NCI-H2196 treated with DMSO at 0.1 percent for 48 hours (cell line): ENCODE measurements around the gene INF2.

ENCODE experiments used
- DNase-seq: peaks from one replicate; lab custom pipeline; 2025; ENCODE audit not compliant: unreplicated experiment; lab: John Stamatoyannopoulos, UW

Gene INF2

DNA sequence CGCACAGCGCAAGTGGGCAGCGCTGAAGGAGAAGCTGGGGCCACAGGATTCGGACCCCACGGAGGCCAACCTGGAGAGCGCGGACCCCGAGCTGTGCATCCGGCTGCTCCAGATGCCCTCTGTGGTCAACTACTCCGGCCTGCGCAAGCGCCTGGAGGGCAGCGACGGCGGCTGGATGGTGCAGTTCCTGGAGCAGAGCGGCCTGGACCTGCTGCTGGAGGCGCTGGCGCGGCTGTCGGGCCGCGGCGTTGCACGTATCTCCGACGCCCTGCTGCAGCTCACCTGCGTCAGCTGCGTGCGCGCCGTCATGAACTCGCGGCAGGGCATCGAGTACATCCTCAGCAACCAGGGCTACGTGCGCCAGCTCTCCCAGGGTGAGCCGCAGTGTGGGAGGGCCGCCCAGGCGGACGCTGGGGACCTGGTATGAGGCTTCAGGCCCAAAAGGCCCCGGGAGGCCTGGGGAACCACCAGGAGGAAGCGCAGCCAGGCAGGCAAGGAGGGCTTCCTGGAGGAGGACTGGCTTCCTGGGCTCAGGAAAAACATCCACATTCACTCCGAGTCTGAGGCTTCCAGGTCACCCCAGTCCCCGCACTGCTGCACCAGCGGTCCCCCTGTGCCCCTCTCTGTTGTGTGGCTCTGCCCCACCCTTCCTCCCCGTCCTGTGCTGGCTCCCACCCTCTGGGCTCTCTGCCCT lies 12.1 kb downstream of the INF2 start:
- DNase-seq = no peak

DNA sequence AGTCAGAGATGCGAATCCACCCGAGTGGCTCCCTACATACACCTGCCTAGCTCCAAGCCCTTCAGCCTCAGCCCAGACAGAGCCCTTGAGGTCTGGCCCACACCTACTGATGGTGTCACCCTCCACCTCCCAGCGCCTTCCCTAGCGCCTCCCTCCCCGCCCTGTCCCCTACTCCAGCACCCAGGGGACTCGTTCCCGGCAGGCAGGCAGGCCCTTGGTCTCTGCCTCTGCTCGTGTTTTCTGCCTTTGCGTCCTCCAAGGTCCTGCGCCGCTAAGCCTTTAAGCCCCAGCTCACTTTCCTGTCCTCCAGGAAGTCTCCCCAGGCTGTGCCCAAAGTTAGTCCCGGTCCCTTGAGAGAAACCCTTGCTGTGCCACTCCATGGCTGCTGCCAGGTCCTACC lies 12.7 kb downstream of the INF2 start:
- no peak for DNase-seq

DNA sequence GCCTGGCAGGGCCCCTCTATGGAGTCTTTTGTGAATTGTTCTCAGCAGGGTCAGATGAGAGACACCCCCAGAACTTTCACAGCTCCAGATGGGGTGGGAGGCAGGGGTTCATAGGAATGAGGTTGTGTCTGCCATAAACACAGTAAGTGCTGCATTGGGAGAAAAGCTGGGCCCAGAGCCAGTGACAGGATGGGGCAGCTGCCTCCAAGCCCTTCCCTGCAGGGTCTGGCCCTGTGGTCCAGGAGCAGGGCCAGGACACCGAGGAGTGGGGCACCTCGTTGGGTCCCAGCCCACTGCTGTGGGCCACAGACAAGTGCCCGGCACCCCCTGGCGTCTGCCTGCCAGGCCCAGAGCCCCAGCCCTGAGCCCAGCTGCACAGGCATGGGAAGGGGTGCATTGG lies 13.3 kb downstream of the INF2 start:
- no peak for DNase-seq

DNA sequence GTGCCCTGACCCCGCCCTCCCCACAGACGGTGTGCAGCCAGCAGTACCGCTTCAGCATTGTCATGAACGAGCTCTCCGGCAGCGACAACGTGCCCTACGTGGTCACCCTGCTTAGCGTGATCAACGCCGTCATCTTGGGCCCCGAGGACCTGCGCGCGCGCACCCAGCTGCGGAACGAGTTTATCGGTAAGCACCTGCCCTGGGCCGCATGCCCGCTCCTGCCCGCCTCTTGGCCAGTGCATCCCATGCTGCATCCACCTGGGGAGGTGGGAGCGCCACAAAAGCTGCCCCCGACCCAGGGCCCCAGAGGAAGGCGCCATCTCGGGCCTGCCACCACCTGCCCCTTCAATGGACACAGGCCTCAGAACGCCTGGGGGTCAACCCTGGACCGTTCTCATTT lies 13.9 kb downstream of the INF2 start:
- DNase-seq = no peak

DNA sequence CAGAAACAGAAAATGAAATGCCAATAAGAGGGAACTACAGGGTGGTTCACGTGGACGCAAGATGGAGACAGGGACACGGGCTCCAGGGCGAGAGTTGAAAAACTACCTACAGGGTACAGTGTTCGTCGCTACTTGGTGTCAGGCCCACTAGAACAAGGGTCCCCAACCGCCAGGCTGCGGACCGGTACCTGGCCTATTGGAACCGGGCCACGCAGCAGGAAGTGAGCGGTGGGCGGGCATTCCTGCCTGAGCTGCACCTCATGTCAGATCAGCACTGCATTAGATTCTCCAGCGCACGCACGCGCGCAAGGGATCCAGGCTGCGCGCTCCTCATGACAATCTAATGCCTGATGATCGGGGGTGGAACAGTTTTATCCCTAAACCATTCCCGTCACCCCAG lies 14.8 kb downstream of the INF2 start:
- DNase-seq = no peak

DNA sequence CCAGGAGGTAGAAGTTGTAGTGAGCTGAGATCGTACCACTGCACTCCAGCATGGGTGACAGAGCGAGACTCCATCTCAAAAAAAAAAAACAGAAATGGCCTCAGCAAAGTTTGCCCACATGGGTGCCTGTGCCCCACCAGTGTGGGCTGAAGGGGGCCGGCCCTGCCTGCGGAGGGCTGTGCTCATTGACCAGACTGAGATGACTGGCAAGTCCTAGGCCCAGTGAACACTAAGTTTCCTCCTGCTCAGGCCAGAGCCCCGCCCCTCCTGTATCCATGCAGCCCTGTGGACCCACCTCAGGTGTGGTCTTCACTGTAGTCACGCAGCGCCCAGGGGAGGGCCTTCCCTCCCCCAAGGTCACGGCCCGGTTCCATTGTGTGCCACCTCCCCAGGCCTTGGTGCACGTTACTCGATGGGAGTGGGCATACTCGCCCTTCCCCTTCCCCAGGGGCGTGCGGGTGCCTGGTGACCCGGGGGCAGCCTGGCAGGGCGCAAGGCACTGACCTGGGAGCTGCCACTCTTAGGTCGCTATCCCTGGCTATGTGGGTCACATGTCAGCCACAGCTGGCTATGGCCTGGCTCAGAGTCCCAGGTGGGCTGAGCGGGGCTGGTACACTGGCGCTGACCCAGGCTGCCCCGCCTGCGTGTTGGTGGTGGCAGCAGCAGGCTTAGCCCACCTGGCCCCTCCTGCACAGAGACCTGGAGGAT lies 16.1 kb downstream of the INF2 start:
- DNase-seq = no peak

DNA sequence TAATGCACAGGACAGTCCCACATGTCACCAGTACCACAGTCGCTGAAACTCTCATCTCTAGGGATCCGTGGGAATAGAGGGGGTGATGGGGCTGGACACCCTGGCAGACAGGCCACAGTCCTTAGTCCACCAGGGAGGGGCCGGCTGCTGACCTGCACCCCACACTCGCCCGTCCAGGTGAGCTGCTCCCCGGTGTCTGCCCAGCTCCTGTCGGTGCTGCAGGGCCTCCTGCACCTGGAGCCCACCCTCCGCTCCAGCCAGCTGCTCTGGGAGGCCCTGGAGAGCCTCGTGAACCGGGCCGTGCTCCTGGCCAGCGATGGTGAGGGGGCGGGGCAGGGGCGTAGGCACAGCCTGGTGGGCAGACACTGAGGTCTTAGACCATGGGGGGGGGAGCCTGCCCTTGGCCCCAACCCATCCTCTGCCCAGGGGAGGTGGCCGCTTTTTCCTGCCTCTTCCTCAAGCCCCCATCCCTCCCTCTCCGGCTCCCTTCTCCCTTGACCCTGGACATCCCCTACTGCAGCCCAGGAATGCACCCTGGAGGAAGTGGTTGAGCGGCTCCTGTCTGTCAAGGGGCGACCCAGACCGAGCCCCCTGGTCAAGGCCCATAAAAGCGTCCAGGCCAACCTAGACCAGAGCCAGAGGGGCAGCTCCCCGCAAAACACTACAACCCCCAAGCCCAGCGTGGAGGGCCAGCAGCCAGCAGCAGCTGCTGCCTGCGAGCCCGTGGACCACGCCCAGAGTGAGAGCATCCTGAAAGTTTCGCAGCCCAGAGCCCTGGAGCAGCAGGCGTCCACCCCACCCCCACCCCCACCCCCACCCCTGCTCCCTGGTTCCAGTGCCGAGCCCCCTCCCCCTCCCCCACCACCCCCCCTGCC lies 17.6 kb downstream of the INF2 start:
- DNase-seq = no peak

DNA sequence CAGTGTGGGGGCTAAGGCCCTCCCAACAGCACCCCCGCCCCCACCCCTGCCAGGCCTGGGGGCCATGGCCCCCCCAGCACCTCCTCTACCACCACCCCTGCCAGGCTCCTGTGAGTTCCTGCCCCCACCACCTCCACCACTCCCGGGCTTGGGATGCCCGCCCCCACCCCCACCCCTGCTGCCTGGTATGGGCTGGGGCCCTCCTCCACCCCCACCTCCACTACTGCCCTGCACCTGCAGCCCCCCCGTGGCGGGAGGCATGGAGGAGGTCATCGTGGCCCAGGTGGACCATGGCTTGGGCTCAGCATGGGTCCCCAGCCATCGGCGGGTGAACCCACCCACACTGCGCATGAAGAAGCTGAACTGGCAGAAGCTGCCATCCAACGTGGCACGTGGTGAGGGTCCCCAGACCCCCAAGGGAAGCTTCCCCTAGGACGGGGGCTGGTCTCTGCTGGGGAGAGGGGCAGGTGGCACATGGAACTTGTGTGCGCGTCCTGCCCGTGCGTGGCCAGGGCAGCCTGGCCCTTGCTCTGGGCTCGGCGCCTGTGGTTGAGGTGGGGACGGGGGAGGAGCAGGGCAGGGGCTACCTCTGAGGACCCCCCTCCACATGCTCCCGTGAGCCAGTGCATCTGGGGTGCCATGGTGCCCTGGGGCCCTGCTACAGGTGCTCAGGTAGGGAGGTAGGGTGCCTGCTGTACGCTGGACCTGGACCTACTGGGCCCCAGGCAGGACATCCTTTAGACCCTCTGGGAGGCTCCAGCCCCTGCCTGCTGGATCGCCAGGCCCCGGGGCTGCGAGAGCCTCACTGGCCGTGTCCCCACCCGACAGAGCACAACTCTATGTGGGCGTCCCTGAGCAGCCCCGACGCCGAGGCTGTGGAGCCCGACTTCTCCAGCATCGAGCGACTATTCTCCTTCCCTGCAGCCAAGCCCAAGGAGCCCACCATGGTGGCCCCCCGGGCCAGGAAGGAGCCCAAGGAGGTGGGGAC lies 18.5 kb downstream of the INF2 start:
- no peak for DNase-seq

DNA sequence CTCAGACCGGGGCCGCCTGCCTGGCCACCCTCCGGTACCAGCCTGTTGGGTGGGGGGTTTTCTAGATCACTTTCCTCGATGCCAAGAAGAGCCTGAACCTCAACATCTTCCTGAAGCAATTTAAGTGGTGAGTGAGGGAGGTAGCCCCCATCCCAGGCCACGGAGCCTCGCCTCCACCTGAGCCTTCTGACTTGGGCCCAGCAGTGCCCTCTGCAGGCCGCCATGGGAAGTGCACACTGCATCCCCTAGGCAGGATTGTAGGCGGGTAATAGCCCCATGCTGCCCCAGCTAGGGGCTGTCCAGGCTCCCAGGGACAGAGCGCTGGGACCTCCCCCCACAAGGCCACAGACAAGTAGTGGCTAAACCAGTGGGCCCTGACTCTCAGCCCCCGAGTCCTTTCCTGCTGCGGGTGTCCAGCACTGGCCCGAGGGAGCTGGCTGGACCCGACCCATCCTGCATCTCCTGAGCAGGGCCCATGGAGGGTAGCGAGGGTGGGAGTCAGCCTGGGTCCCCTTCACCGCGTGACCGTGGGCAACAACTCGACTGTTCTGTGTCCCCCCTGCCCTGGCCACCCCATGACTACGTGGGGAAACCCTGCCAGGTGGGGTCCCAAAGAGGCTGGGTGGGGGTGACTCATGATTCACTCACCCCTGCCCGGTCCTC lies 19.3 kb downstream of the INF2 start:
- no peak for DNase-seq

DNA sequence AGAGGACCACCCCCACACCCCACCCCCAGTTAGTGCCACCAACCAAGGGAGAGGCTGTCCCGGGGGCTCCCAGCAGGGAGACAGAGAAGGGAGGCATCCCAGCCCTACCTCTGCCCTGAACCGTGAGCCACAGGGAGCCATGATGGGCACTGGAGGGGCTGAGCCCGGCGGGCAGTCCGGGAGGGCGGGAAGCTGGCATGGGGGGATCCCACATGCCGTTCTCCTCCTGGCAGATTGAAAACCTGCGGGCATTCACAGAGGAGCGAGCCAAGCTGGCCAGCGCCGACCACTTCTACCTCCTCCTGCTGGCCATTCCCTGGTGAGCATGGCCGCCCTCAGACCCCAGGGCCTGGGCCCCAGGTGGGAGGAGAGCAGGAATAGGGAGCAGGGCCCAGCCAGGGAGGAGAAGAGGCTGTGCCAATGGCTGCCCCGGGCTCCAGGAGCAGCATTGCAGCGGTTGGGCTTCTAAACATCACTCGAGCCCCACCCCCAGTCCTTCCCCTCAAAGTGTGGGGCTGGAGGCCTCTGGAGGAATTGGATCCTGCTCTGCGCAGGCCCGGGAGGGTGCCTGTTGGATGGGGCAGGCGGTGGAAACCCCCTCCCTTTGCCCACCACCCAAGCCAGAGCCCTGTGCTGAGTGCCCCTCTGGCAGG lies 20.1 kb downstream of the INF2 start:
- no peak for DNase-seq

DNA sequence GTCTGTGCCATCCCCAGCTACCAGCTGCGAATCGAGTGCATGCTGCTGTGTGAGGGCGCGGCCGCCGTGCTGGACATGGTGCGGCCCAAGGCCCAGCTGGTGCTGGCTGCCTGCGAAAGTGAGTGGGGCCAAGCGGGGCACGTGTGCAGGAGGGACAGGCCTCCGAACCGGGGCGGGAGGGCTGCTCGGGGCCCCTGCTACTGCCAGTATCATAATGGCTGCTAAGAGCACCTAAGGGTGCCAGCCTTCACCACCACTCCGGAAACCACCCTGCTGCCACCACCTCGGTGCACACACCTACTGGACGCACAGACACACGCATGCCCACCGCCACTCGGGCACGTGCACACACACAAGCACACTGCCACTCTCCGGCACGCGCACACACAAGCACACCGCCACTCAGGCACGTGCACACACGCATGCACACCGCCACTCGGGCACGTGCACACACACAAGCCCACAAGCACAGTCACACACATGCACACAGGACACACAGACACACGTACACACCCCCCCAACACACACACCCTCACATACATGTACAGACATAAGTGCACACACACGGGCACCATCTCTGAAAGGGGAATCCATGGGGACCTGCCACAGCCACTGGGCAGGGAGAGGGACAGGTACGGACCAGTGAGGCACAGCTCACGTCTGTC lies 20.8 kb downstream of the INF2 start:
- DNase-seq = no peak

DNA sequence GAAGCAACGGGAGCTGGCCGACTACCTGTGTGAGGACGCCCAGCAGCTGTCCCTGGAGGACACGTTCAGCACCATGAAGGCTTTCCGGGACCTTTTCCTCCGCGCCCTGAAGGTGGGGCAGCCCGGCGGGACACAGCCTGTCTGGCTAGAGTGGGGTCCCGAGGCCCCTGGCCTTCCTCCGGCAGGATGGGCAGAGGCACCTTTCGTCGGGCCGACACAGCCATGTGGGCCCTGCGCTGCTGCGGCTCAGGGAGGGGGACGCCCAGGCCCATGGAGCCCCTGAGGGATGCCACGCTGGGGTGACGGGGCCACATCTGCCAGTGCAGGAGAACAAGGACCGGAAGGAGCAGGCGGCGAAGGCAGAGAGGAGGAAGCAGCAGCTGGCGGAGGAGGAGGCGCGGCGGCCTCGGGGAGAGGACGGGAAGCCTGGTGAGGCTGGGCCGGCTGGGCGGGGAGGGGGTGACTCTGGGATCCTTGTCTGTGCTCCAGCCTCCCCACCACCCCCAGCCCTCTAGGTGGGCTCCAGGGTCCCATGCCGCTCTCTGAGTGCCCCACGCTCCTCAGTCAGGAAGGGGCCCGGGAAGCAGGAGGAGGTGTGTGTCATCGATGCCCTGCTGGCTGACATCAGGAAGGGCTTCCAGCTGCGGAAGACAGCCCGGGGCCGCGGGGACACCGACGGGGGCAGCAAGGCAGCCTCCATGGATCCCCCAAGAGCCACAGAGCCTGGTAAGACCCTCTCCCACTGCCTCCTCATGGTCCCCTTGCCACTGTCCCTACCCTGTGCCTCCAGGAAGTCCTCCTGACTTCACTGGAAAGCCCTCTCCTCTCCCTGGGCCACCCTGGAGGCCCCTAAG lies 23.7 kb downstream of the INF2 start:
- DNase-seq = no peak

DNA sequence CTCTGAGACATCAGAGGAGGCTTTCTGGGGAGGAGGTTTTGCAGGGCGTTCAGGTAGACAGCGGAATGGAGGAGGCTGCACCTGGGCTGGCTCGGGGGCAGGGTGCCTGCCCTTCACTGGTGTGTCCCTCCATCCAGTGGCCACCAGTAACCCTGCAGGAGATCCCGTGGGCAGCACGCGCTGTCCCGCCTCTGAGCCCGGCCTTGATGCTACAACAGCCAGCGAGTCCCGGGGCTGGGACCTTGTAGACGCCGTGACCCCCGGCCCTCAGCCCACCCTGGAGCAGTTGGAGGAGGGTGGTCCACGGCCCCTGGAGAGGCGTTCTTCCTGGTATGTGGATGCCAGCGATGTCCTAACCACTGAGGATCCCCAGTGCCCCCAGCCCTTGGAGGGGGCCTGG lies 24.6 kb downstream of the INF2 start:
- DNase-seq = no peak

DNA sequence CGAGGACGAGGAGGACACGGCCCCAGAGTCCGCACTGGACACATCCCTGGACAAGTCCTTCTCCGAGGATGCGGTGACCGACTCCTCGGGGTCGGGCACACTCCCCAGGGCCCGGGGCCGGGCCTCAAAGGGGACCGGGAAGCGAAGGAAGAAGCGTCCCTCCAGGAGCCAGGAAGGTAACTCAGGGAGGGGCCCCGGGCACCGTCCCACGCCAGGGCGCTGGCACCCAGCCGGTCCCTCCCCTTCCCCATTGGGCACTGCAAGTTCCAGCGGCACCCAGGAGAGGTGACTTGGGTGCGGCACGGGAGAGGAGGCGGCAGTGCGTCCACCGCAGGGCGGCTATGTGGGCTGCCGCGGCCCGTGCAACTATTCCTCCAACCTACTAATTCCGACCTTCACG lies 25.3 kb downstream of the INF2 start:
- DNase-seq = no peak

DNA sequence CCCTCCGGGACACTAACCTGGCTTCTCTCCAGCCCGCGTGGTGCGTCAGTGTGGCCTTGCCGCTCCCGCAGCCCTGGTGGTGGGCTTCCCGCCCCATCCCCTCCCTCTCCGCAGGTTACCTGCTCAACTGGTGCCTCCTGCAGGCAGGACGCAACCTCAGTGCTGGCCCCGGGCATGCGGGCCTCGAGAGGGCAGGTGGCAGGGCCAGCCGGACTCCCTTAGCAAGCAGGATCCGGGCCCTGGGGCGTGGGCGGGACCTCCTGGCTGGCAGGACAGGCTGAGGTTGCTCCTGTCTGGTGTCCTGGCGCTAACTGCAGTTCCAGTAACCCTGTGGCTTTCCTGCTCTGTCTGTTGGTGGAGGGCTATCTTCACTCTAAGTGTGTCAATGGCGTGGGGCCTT lies 26.0 kb downstream of the INF2 start:
- DNase-seq = no peak

DNA sequence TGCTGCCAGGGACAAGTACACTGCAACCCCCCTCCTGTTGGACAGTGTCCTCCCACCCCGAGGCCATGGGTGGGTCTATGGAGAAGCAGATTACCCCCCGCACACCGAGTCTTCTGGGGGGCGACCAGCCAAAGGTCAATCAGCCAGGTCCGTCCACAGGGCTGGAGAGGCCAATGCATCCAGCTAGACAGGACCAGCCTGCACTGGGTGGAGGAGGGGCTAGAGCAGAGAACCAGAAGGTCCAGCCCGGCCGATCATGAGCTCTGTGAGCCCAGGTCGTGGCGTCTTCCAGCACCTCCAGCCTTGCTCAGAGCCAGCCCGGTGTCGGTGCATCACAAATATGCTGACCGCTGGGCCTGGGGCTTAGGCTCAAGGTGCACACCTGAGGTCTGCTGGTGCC lies 26.5 kb downstream of the INF2 start:
- no peak for DNase-seq

DNA sequence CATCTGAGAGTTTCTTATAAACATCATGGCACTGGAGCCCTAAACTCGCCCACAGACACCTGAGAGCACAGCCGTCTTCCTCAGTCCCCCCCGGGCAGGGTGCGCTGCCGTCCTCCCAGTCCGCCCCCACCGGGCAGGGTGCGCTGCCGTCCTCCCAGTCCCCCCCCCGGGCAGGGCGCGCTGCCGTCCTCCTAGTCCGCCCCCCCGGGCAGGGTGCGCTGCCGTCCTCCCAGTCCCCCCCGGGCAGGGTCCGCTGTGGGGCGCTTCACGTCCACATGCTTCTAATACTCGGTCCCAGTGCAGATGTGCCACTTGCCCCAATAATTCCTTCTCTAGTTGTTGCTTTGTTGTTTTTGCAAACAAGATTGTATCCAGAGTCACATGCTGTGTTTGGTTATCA lies 27.7 kb downstream of the INF2 start:
- DNase-seq = no peak

DNA sequence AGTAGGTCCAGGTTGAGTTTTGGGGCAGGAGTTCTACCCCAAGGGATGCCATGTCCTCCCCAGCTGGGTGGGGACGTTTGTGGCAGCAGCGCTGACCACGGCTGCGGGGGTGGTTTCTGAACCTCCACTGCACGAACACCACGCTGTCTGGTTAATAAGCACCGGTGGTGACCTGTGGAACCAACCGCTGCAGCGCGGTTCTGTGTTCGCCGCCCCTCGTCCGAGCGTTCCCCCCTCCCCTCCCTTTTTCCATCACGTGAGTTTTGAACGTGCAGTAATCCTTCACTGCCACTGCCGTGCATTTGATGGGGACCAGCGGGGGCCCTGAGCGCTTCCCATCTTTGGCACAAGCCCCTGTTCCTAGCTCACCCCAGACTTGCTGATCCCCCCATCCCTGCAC lies 28.2 kb downstream of the INF2 start:
- DNase-seq = no peak
